GM18526 (cell line): ENCODE data around the gene AMN1.

Experiments used
- POLR2A ChIP-seq: IDR thresholded peaks from 3 replicates; pipeline ENCODE4 v1.6.1; 2011; ENCODE audit not compliant: insufficient read length; ENCODE audit errors: extremely low read depth

Gene AMN1

GRCh38 chr12:31705621-31706020 lies 23.2 kb downstream of the AMN1 start:
- no peak for TF ChIP-seq POLR2A

DNA sequence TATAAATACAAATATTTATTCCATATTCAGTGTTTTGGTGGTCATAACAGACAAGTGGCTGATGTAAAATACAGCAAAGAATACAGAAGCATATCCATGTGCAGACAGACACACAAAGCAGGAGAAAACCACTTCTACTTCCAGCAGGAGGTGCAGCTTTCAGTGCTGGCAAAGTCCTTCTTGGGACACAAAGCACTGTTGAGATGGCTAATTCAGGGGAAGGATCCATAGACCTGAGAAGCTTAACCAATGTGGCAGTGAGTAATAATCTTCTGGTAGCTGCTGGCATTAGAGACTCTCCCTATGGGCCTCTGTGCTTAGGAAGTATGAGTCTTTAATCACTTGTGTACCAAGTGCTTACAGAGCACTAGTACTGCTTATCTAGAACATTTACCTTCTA lies 26.8 kb downstream of the AMN1 start:
- TF ChIP-seq POLR2A, result no peak

GRCh38 chr12:31687101-31687527 lies 41.7 kb downstream of the AMN1 start:
- no peak for TF ChIP-seq POLR2A

DNA sequence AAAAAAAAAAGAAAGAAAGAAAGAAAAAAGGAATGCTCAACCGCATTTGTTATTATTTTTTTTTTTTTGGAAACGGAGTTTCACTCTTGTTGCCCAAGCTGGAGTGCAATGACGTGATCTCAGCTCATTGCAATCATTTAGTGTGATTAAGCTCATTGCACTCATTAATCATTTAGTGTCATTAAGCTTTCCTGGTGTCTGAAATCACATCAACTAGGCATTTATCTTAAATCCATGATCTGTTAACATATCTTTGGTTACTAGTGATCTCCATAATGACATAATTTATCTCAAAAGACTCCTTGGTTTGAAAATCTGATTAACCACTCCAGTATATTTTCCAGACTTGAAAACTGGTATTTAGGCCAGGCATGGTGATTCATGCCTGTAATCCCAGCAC lies 43.0 kb downstream of the AMN1 start:
- TF ChIP-seq POLR2A, result no peak

GRCh38 chr12:31682136-31682962 lies 46.5 kb downstream of the AMN1 start:
- TF ChIP-seq POLR2A, result no peak

DNA sequence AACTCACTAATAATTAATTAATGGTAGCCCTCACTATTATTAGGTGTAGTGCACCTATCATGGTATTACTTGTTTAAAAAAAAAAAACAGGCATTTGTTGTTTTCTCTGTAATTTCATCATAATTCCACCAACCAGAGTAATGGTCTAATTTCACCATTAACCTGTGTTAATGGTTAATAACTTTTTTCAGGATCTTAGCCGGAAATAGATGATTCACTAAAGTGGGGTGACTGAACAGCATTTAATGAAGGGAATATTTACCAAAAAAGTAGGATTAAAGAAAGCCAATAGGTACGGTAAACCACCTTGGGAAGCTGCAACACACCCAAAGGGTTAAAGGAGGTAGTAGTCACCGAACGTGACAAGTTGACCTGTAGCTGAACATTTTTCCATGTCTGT lies 56.3 kb downstream of the AMN1 start:
- no peak for TF ChIP-seq POLR2A

DNA sequence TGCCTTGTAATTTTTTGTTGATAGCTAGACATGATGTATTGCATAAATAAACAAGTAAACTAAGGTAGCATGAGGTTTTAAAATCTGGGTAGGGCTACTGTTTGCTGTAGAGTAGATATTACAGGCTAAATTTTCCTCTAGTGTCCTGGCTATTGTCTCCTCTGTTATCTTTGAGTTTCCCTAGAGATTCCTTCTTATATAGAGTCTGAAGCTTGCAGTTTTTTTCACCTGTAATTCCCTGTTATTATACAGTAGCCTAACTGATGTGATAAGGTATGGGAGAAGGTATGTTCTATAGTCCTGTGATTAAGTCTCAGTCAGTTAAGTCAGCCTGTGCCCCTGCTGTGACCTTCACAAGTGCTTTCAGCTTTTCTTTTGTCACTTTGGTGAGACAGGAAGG lies 59.8 kb downstream of the AMN1 start:
- no peak for TF ChIP-seq POLR2A

DNA sequence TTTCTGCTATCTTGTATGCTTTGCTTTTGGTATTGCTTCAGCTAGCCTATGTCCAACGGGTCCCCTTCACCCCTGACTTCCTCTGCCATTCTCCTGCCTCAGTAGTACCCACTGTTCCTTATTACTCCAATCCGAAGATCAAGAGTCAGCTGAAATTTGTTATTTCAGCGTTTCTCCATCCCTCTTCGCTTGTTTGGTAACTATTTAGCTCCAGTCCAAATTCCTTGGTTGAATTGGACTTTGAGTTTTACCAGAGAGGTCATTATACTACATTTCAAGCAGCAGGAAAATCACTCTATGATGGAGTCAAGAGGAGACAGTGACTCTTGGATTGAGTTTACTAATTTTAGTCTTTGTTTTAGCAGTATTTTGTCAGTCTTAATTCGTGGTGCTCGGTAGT lies 64.8 kb downstream of the AMN1 start:
- TF ChIP-seq POLR2A, result no peak

DNA sequence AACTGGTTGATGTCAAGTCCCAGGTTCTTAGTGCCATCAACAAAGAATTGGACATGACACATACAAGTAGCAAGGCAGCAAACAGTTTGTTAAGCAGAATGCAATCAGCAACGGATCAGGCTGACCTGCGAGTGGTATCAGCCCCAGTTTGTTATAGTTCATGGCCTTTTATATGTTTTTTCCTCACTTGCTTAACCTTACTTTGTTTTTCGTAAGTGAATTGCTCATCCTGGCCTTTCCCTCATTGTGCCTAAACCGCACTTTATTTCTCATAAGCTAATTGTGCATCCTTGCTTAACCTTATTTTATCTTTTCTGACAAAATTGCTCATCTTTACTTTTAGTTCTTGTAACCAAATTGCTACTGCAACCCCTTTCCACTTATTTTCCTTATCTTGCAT lies 65.2 kb downstream of the AMN1 start:
- TF ChIP-seq POLR2A, result no peak

- TF ChIP-seq POLR2A, result no peak
Measured at GRCh38 chr12:31662176-31662849, 66.5 kb downstream of the AMN1 start.

GRCh38 chr12:31659087-31659942 lies 69.5 kb downstream of the AMN1 start, which contains the start of gene ETFBKMT:
Gene ETFBKMT (plus strand): TSS chr12:31659688. CDS start chr12:31661954, 2,266 bp downstream.
- TF ChIP-seq POLR2A, result peak; percentile 54

DNA sequence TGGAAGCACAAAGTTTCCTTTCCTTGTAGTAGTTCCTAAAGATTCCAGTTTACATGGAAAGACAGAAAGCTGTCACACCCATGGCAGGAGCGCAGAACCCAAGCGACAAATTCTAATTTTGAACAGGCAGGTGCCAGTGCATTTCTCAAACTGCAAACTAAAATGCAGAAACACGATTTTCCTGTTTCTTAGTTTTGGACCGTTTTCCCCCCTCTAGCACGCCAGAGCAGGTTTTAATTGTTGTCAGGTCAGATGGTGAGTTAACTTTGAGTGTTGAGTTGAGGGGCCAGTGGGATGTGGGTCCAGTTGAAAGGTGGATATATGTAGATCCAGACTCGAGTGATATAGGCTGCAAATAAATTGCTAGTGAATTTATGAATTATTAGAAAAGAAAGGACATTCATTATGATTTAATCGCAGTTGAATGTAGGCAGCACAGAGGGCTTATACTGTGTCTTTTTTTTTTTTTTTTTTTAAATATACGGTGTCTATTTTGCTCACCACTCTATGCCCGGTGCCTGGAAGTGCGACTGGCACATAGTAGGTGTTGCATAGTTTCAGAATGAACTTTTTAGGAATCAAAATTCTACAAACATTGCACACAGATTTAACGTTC lies 70.2 kb downstream of the AMN1 start:
- TF ChIP-seq POLR2A, result no peak

DNA sequence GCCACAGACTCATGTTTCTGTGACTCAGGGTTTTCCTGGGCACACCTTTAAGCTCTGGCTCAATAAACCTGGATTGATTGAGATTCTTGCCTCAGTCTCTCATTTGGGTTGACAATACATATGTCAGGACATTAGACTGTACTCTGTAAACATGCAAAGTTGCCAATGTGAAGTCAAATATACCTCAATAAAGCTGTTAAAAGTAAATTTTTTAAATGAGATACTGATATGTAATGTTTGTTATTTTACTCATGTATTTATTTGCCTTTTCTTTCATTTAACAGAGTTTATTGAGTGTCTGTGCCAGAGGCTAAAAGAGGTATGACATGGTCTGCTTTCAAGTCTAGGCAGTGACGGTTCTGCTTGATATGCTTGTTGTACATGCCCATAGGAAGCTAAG lies 73.0 kb downstream of the AMN1 start:
- no peak for TF ChIP-seq POLR2A

DNA sequence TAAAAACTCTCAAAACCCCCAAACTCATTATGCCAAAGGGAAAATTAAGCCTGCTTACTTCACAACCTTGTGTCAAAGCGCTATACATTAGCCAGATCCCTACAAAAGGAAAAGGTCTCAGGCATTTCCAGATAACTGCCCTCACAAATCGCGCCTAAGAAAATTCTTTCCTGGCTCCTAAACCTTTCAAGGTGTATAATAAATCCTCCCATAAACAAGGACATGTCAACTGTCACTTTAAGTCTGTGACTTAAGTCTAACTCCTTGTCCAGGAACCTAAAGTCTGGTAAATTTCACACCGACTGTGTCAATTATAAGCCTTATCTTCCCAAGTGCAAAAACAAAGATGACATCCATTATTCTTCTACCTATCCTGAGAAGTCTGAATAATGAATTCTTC lies 73.6 kb downstream of the AMN1 start:
- no peak for TF ChIP-seq POLR2A

DNA sequence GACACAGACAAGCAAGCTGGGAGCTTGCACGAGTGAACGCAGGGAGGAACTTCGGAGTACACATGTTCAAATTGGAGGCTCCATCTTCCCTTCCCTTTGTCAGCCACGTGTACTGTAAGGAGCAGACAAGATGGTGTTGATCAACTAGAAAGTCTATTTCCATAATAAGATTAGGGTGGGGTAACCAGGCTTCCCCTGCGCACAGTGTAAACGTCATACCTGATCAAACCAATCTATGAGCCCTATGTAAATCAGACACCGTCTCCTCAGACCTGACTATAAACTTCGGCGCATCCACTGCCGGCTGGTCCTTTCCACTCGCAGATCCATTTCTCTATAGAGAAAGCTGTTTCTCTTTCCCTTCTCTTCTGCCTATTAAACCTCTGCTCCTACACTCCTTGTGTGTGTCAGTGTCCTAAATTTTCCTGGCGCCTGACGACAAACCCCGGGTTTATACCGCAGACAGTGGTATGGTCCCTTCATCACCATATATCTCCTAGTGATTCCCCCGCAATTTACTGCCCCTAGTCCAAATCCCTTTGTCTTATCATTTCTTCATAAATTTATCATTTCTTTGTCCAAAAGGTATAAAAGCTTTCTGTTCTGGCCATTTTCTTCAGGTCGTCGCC lies 76.8 kb downstream of the AMN1 start:
- TF ChIP-seq POLR2A, result no peak
